H7 (cell line): Measurements from ENCODE around the gene OR14A2. TPM values are rescaled to one million over a fixed set of nuclear protein-coding genes. Genes with fewer than 3 reads are reported as not detected.
"Not testable (repeated sequence)": the region's sequence is repeated elsewhere in the genome, so short reads cannot be mapped to it uniquely, and the experiment has no call there.

Experiments used
- DNase-seq: peaks from one replicate; pipeline ENCODE4 v3.0.0; 2012
- H3K27me3 ChIP-seq: 2 replicates; pipeline ENCODE4 v1.6.0; 2011; ENCODE audit warnings: mild to moderate bottlenecking, low read length; ENCODE audit not compliant: control insufficient read depth, insufficient read depth
- H3K36me3 ChIP-seq: replicated peaks from 2 replicates; pipeline ENCODE4 v1.5.1; 2011; ENCODE audit warnings: low read length; ENCODE audit not compliant: control insufficient read depth, insufficient read depth
- H3K4me3 ChIP-seq: 2 replicates; pipeline ENCODE4 v1.5.1; 2011; ENCODE audit warnings: low read depth, mild to moderate bottlenecking, control low read depth, low read length, moderate library complexity; ENCODE audit not compliant: insufficient read depth
- total RNA-seq: library from RNA; depleted of rRNA; stranded (reverse); fragments of >200 nt; shearing (Covaris generic); gene quantifications from 2 replicates; pipeline ENCODE4 v1.2.3, GENCODE V29; 2014; rRNA removed

Gene OR14A2
- total RNA-seq, 1 experiment from 2014 or later = not detected

DNA sequence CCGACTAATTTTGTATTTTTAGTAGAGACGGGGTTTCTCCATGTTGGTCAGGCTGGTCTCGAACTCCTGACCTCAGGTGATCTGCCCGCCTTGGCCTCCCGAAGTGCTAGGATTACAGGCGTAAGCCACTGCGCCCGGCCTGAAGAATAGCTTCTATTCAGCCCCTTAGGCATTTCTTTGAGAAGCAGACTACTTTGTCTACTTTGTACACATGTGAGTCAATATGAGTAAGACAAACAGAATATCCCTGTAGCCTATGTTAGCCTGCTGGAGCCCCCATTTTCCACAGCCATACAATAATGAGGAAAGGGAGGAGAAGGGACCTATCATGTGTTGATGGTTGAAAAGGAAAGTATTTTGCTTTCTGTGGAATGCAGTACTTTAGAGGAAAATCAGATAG, 37.3 kb downstream of the OR14A2 start:
- DNase-seq, H3K4me3 ChIP-seq, H3K27me3 ChIP-seq: not testable (repeated sequence)

DNA sequence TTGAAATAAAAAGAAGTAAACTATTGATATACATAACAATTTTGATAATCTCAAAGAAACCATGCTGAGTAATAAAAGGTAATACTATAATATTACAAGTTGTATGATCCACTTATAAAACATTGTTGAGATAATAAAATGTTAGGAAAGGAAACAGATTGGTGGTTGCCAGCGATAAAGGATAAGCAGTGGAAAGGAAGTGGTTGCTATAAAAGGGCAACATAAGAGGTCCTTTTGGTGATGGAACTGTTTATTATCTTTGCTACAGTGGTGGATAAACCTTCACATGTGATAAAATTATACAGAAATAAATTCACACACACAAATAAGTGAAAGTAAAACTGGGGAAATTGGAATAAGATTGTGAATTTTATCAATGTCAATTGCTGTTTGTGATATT, 46.6 kb downstream of the OR14A2 start:
- H3K4me3 ChIP-seq = no peak overlapping the region
- no peak for DNase-seq
- H3K27me3 ChIP-seq = no peaks in the 10 kb centered on the region
- no peaks in the 10 kb centered on the region for H3K36me3 ChIP-seq

More for the DNA sequence above, 37.3 kb downstream of the OR14A2 start:
- H3K36me3 ChIP-seq = not testable (repeated sequence)

DNA sequence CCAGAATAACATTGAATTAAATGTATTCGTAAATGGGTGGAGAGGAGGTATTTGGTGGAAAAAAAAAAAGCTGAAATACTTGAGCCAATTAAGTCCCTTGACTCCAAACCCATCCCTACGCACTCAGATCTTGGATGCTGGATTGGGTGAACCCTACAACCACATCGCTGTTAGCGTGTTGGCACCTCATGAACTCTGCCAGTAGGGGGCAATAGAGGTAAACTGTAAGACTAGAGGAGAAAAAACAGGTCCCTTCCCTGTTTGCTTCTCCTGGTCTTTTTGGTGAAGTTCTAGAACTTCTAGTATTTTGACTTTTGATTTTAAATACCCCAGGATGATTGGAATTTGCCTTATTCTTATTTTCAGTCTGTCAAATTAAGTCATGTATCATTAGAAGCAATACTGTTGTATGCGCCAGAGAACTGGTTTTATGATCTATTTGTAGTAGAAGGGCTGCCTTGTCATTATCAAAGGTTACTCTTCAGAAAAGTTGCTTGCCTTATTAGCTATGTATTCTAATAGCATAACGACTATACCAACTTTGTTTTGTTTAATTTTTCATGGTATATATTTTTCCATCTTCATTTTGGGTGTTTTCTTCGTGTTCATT, 66.5 kb downstream of the OR14A2 start:
- no peaks in the 10 kb centered on the region for H3K36me3 ChIP-seq
- no peaks in the 10 kb centered on the region for H3K27me3 ChIP-seq
- DNase-seq = peak; percentile 51
- H3K4me3 ChIP-seq = no peak overlapping the region

DNA sequence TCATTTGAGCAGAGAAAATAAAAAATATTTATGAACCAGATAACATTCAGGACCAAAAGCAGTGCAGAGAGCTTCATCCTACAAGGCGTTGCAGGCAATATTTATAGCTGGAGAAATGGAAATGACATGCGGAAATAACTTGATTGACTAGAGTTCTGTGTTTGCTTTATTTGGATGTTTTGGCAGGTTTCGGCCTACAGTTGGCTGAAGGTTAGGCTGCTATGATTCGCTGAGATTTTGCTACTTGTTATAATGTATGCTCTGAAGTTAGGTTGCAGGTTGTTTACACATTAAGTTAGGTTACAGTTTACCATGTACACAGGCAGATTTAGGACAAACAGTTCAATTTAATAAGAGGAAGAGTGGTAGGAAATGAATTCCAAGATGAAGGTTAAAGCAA, 67.8 kb downstream of the OR14A2 start:
- H3K27me3 ChIP-seq = no peaks in the 10 kb centered on the region
- no peaks in the 10 kb centered on the region for H3K36me3 ChIP-seq
- no peak overlapping the region for H3K4me3 ChIP-seq
- no peak for DNase-seq

DNA sequence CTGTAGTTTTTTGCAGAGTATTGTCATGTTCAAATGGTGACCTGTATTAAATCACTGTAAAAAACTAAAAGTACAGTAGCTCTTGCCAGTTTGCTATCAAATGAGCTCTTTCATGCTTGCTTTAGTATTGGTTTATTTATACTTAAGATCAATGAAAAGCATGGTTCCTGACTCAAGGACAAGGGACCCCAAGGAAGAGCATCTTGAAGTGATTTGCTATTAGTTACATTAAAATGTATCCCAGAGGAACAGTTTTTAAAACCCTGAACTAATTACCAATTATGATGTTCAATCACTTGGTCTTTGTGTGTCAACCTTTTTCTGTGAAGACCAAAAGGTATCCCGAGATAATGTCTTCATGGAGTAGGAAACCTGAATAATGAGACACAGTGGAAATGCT, 68.3 kb downstream of the OR14A2 start, which contains the start of gene OR13G1:
TSS of gene OR13G1 (minus strand) at position 101 of the 400 bp plus-strand sequence. CDS start 6,698 bp downstream, outside the sequence.
- DNase-seq = no peak

More for the DNA sequence above, 68.3 kb downstream of the OR14A2 start, which contains the start of gene OR13G1:
- Histone ChIP-seq H3K4me3 (no peak within 1 kb of the TSS), H3K36me3 (no peaks in the 10 kb centered on the region), H3K27me3 (no peaks in the 10 kb centered on the region)

Other genes with a start within 250 kb of the OR14A2 start
- not detected in 2 replicates for gene OR2C3, start 211.7 kb downstream of the OR14A2 start, total RNA-seq
- gene GCSAML, start 199.0 kb downstream of the OR14A2 start, total RNA-seq = not detected in 2 replicates
- gene OR2G2, start 159.8 kb downstream of the OR14A2 start, total RNA-seq = not detected in 2 replicates
- not detected in 2 replicates for gene OR2G3, start 142.6 kb downstream of the OR14A2 start, total RNA-seq
- not detected in 2 replicates for gene OR13G1, start 68.4 kb downstream of the OR14A2 start, total RNA-seq
- gene OR6F1, start 31.5 kb downstream of the OR14A2 start, total RNA-seq = not detected in 2 replicates
- not detected in 2 replicates for gene OR14K1, start 9.5 kb downstream of the OR14A2 start, total RNA-seq
- not detected in 2 replicates for gene OR1C1, start 12.4 kb upstream of the OR14A2 start, total RNA-seq
- not detected in 2 replicates for gene OR14A16, start 76.0 kb upstream of the OR14A2 start, total RNA-seq
- not detected in 2 replicates for gene OR11L1, start 93.8 kb upstream of the OR14A2 start, total RNA-seq
- gene TRIM58, start 109.0 kb upstream of the OR14A2 start, total RNA-seq = 0.04 and 0.10 TPM in 2 replicates
- not detected in 2 replicates for gene OR2W3, start 147.4 kb upstream of the OR14A2 start, total RNA-seq
- not detected in 2 replicates for gene OR2T8, start 172.1 kb upstream of the OR14A2 start, total RNA-seq
- gene OR2AJ1, start 176.7 kb upstream of the OR14A2 start, total RNA-seq = not detected in 2 replicates
- gene OR2L8, start 200.7 kb upstream of the OR14A2 start, total RNA-seq = not detected in 2 replicates
- not detected in 2 replicates for gene OR2AK2, start 217.1 kb upstream of the OR14A2 start, total RNA-seq